ENCODE measurements around the gene CIDEC.

The CIDEC gene

GRCh38 chr3:9889405-9889804 lies 9.4 kb upstream of the CIDEC start:
- no peak for DNase-seq (ENCODE audit: low read depth, low spot score)
- ChIA-PET CTCF (interaction anchor here (1.0 to 2.0 kb wide), 2 partner anchors 27 to 57 kb away, joined by 3 to 7 read pairs; no protein-coding TSS in a partner anchor), POLR2A (no interaction called here)
- TF ChIP-seq, protein P1, sequence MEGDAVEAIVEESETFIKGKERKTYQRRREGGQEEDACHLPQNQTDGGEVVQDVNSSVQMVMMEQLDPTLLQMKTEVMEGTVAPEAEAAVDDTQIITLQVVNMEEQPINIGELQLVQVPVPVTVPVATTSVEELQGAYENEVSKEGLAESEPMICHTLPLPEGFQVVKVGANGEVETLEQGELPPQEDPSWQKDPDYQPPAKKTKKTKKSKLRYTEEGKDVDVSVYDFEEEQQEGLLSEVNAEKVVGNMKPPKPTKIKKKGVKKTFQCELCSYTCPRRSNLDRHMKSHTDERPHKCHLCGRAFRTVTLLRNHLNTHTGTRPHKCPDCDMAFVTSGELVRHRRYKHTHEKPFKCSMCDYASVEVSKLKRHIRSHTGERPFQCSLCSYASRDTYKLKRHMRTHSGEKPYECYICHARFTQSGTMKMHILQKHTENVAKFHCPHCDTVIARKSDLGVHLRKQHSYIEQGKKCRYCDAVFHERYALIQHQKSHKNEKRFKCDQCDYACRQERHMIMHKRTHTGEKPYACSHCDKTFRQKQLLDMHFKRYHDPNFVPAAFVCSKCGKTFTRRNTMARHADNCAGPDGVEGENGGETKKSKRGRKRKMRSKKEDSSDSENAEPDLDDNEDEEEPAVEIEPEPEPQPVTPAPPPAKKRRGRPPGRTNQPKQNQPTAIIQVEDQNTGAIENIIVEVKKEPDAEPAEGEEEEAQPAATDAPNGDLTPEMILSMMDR (IDR thresholded peaks at IDR 0.05; ENCODE audit: insufficient read depth, low read length, missing control alignments) = no peak
- no peak overlapping the region for H3K4me3 ChIP-seq (ENCODE audit: low read depth, low read length)

- ChIA-PET CTCF (interaction anchor here (2.0 kb wide), 1 partner anchor 58 kb away, joined by 7 read pairs; no protein-coding TSS in a partner anchor), POLR2A (no interaction called here)
- TF ChIP-seq, protein P1 (IDR thresholded peaks at IDR 0.05; ENCODE audit: insufficient read depth, low read length, missing control alignments) = no peak
- H3K4me3 ChIP-seq (ENCODE audit: low read depth, low read length) = no peak overlapping the region
- no peak for DNase-seq (ENCODE audit: low read depth, low spot score)
Observed at GRCh38 chr3:9888540-9888939, 8.5 kb upstream of the CIDEC start.

- TF ChIP-seq, protein P1 (IDR thresholded peaks at IDR 0.05; ENCODE audit: insufficient read depth, low read length, missing control alignments) = no peak
- CTCF ChIA-PET = no interaction called here
- no peak overlapping the region for H3K4me3 ChIP-seq (ENCODE audit: low read depth, low read length)
- POLR2A ChIA-PET = no interaction called here
- no peak for DNase-seq (ENCODE audit: low read depth, low spot score)
Observed at GRCh38 chr3:9887480-9887879, 7.4 kb upstream of the CIDEC start.

DNA sequence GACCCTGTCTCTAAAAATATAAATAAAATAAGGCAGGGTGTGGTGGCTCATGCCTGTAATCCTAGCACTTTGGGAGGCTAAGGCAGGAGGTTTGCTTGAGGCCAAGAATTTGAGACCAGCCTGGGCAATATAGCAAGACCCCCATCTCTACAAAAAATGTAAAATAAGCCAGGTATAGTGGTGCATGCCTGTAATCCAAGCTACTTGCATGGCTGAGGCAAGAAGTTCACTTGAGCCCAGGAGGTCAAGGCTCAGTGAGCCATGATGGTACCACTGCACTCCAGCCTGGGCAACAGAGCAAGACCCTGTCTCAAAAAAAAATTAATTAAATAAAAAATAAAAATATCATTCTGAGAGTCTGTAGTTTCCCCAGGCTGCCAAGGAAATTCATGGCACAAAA lies 6.3 kb upstream of the CIDEC start:
- ChIA-PET CTCF (interaction anchor here (2.7 to 2.9 kb wide), 2 partner anchors 8 to 27 kb away, joined by 7 to 12 read pairs; no protein-coding TSS in a partner anchor), POLR2A (interaction anchor here (0.6 kb wide), 1 partner anchor 60 kb away, joined by 3 read pairs; no protein-coding TSS in a partner anchor)
- no peak overlapping the region for H3K4me3 ChIP-seq (ENCODE audit: low read depth, low read length)
- no peak for DNase-seq (ENCODE audit: low read depth, low spot score)
- TF ChIP-seq, protein P1 (IDR thresholded peaks at IDR 0.05; ENCODE audit: insufficient read depth, low read length, missing control alignments) = no peak

DNA sequence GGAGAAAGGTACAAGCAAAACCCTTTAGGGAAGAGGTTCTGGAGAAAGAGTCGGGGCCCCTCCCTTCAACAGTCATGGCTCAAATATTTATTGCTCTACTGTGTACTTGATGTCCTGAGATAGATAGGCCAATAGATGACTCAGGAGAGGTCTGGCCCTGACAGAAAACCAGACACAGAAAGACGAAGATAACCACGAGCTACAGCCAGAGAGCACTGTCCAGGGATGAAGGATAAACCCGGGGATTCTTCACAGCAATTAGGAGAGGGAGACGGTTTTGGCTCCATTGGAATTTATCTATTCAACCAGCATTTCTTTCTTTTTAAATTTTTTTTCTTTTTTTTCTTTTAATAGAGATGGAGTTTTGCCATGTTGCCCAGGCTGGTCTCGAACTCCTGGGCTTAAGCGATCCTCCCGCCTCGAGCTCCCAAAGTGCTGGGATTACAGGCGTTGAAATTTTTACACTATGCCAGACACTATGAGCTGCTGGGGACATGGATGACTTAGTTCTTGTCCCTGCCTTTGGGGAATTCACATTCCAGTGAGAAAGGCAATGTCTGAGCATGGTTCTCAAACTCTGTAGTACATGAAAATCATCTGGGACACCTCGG lies 4.6 kb upstream of the CIDEC start:
- ChIA-PET CTCF (interaction anchor here (0.7 to 3.4 kb wide), 6 partner anchors 9 to 169 kb away, joined by 3 to 14 read pairs (median 7); no protein-coding TSS in a partner anchor), POLR2A (interaction anchor here (0.7 to 2.2 kb wide), 2 partner anchors 9 to 23 kb away, joined by 3 to 7 read pairs; no protein-coding TSS in a partner anchor)
- TF ChIP-seq, protein P1 (IDR thresholded peaks at IDR 0.05; ENCODE audit: insufficient read depth, low read length, missing control alignments) = no peak
- no peak overlapping the region for H3K4me3 ChIP-seq (ENCODE audit: low read depth, low read length)
- DNase-seq (ENCODE audit: low read depth, low spot score) = peak; percentile 42

- TF ChIP-seq, protein P1 (IDR thresholded peaks at IDR 0.05; ENCODE audit: insufficient read depth, low read length, missing control alignments) = no peak
- POLR2A ChIA-PET = interaction anchor here (0.7 to 2.2 kb wide), 3 partner anchors 10 to 43 kb away, joined by 3 to 7 read pairs (median 4); no protein-coding TSS in a partner anchor
- no peak overlapping the region for H3K4me3 ChIP-seq (ENCODE audit: low read depth, low read length)
- CTCF ChIA-PET = interaction anchor here (0.7 to 3.4 kb wide), 6 partner anchors 9 to 168 kb away, joined by 3 to 14 read pairs (median 7); no protein-coding TSS in a partner anchor
- no peak for DNase-seq (ENCODE audit: low read depth, low spot score)
Observed at GRCh38 chr3:9883706-9884554, 3.9 kb upstream of the CIDEC start.
